Activated T-cell treated with anti-CD3 and anti-CD28 coated beads, Interleukin-2, amount 50 U/mL, for 4 hours (primary cell): ENCODE data around the gene MRPL20. TPM values are rescaled to one million over a fixed set of nuclear protein-coding genes. Genes with fewer than 3 reads are reported as not detected.

Experiments used
- ATAC-seq, 2 donors: fragments of 200-7000 bp; cut with Tn5 transposase; one replicate each; pipeline ENCODE4 v1.10.0; 2021
- DNase-seq: peaks from one replicate; pipeline ENCODE4 v3.0.0-alpha.2; 2020
- H3K27me3 Mint-ChIP-seq: one replicate; pipeline ENCODE4 v1.8.0; 2021; ENCODE audit warnings: low read depth, mixed read lengths
- H3K36me3 Mint-ChIP-seq: one replicate; pipeline ENCODE4 v1.8.0; 2022; ENCODE audit warnings: mixed read lengths; ENCODE audit not compliant: insufficient read depth
- H3K4me1 Mint-ChIP-seq: one replicate; pipeline ENCODE4 v1.8.0; 2021; ENCODE audit warnings: low read depth, mixed read lengths
- H3K4me3 Mint-ChIP-seq: one replicate; pipeline ENCODE4 v1.8.0; 2021; ENCODE audit warnings: mild to moderate bottlenecking, moderate library complexity, mixed read lengths
- H3K9me3 Mint-ChIP-seq: one replicate; pipeline ENCODE4 v1.8.0; 2021; ENCODE audit warnings: mixed read lengths
- total RNA-seq, 3 donors: library from RNA; stranded (reverse); gene quantifications; one replicate each; pipeline ENCODE4 v1.2.1, GENCODE V29; 2021

MRPL20 gene
- total RNA-seq, 3 donors from 2014 or later: 254 to 300 (median 271) TPM

DNA sequence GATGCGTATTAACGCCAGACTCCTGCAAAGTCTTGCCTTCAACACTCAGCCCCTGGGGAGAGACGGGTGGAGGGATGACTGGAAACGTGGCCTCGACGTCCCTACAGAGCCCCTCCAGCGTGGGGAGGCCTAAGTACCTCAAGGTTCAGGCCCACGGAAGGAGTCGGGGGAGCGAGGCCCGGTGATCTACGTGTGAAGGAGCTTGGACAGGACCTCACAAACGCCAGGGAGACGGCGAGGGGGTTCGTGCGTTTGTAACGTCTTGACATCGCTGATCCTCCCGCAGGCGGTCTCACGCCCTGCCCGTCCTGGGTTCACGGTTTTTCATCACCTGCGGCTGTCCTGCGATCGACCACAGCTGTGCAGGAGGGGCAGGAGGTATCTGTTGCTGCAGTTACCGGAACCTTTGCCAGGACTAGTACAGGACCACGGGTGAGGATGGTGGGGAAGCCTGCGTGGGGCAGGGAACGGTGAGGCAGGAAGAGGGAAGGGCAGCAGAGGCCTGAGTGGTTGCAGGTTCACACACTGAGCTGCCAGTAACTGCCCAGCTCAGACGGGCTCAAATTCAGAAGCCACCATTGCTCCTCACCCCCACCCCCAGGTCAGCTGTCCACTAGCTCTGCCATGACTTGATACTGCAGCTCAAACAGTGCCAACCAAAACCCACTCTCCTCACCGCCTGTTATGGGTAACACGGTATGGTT, 7.1 kb downstream of the MRPL20 start:
- peaks cover 50% of the 10 kb centered on the region for H3K4me1 Mint-ChIP-seq
- DNase-seq (no peak), ATAC-seq (peak in 1 of 2 donors; percentile 1)
- H3K36me3 Mint-ChIP-seq: peaks cover 40% of the 10 kb centered on the region
- peak overlapping the region; percentile 97 for H3K4me3 Mint-ChIP-seq
- no peaks in the 10 kb centered on the region for H3K27me3 Mint-ChIP-seq
- H3K9me3 Mint-ChIP-seq: no peaks in the 10 kb centered on the region

GRCh38 chr1:1399187-1399871, 7.8 kb downstream of the MRPL20 start, which contains the start of gene CCNL2:
Gene CCNL2 (minus strand): TSS chr1:1399335. CDS start chr1:1399306, 29 bp downstream.
- Mint-ChIP-seq H3K9me3 (no peaks in the 10 kb centered on the region), H3K36me3 (peaks cover 41% of the 10 kb centered on the region), H3K4me1 (peaks cover 51% of the 10 kb centered on the region), H3K27me3 (no peaks in the 10 kb centered on the region), H3K4me3 (peak within 1 kb of the TSS; percentile 97)
- ATAC-seq (peak; percentile 95), DNase-seq (peak; percentile 99)

- peaks cover 43% of the 10 kb centered on the region for H3K36me3 Mint-ChIP-seq
- DNase-seq: no peak
- peaks cover 48% of the 10 kb centered on the region for H3K4me1 Mint-ChIP-seq
- no peaks in the 10 kb centered on the region for H3K9me3 Mint-ChIP-seq
- ATAC-seq: peak; percentile 1 to 7
- no peaks in the 10 kb centered on the region for H3K27me3 Mint-ChIP-seq
- peak overlapping the region; percentile 97 for H3K4me3 Mint-ChIP-seq
Observed at GRCh38 chr1:1398677-1399186, 8.4 kb downstream of the MRPL20 start.

- peaks cover 42% of the 10 kb centered on the region for H3K4me1 Mint-ChIP-seq
- DNase-seq: no peak
Observed at GRCh38 chr1:1397839-1398523, 9.1 kb downstream of the MRPL20 start.

GRCh38 chr1:1395166-1395565, 11.9 kb downstream of the MRPL20 start:
- ATAC-seq: no peak
- H3K9me3 Mint-ChIP-seq: no peaks in the 10 kb centered on the region

More at GRCh38 chr1:1397839-1398523, 9.1 kb downstream of the MRPL20 start:
- Mint-ChIP-seq H3K36me3 (peaks cover 39% of the 10 kb centered on the region), H3K4me3 (peak overlapping the region; percentile 97), H3K27me3 (no peaks in the 10 kb centered on the region), H3K9me3 (no peaks in the 10 kb centered on the region)
- no peak for ATAC-seq

GRCh38 chr1:1394116-1394515, 13.0 kb downstream of the MRPL20 start:
- Mint-ChIP-seq H3K27me3 (no peaks in the 10 kb centered on the region), H3K4me1 (peaks cover 22% of the 10 kb centered on the region), H3K36me3 (peaks cover 44% of the 10 kb centered on the region), H3K9me3 (no peaks in the 10 kb centered on the region), H3K4me3 (no peak overlapping the region)
- ATAC-seq (no peak), DNase-seq (no peak)

More at GRCh38 chr1:1395166-1395565, 11.9 kb downstream of the MRPL20 start:
- H3K36me3 Mint-ChIP-seq: peaks cover 41% of the 10 kb centered on the region
- DNase-seq: no peak
- peaks cover 24% of the 10 kb centered on the region for H3K4me1 Mint-ChIP-seq
- H3K4me3 Mint-ChIP-seq: peak overlapping the region; percentile 16
- H3K27me3 Mint-ChIP-seq: no peaks in the 10 kb centered on the region

DNA sequence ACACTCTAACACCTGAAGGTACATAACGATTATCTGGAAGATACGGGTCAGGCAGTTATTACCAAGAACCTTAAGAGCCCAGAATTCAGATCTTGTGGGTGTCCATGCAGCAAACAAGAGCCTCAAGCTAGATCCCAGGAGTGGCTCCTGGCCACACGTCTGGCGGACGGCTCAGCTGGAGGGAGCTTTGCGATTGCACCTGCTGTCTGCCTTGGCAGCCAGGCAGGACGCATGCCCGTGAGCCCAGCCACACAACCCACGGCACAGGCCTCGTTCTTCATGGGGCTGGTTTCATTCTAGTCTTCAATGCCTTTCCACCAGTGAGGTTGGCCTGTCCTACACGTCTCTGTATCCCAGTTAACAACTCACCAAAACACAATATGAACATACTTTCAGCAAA, 13.7 kb downstream of the MRPL20 start:
- peaks cover 22% of the 10 kb centered on the region for H3K4me1 Mint-ChIP-seq
- DNase-seq: no peak
- no peaks in the 10 kb centered on the region for H3K9me3 Mint-ChIP-seq
- no peak for ATAC-seq
- no peak overlapping the region for H3K4me3 Mint-ChIP-seq
- peaks cover 44% of the 10 kb centered on the region for H3K36me3 Mint-ChIP-seq
- H3K27me3 Mint-ChIP-seq: no peaks in the 10 kb centered on the region

DNA sequence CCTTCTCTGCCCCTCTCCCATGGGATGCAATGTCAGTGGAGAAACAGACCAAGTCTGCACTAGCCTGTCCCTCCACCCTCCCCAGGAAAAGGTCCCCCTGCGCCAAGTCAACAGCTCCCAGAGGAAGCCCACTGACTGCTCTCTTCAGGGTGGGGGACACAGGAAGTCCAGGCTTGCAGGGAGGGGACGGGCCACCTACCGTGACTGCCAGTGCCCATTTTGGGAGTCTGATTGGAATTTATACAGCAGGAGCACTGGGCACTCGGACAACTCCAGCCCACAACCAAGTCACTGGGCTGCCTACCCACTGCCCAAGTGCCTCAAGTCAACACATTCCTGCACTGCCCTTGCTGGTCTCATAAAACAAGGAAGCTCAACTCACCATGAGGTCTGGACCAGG, 14.1 kb downstream of the MRPL20 start:
- H3K36me3 Mint-ChIP-seq: peaks cover 42% of the 10 kb centered on the region

GRCh38 chr1:1391225-1391624, 15.9 kb downstream of the MRPL20 start:
- no peak for ATAC-seq
- H3K9me3 Mint-ChIP-seq: no peaks in the 10 kb centered on the region
- H3K4me3 Mint-ChIP-seq: no peak overlapping the region
- peaks cover 50% of the 10 kb centered on the region for H3K36me3 Mint-ChIP-seq
- H3K4me1 Mint-ChIP-seq: peaks cover 11% of the 10 kb centered on the region
- no peak for DNase-seq
- H3K27me3 Mint-ChIP-seq: no peaks in the 10 kb centered on the region

More for the DNA sequence above, 14.1 kb downstream of the MRPL20 start:
- Mint-ChIP-seq H3K9me3 (no peaks in the 10 kb centered on the region), H3K4me3 (no peak overlapping the region), H3K27me3 (no peaks in the 10 kb centered on the region), H3K4me1 (peaks cover 18% of the 10 kb centered on the region)
- no peak for ATAC-seq
- DNase-seq: no peak

DNA sequence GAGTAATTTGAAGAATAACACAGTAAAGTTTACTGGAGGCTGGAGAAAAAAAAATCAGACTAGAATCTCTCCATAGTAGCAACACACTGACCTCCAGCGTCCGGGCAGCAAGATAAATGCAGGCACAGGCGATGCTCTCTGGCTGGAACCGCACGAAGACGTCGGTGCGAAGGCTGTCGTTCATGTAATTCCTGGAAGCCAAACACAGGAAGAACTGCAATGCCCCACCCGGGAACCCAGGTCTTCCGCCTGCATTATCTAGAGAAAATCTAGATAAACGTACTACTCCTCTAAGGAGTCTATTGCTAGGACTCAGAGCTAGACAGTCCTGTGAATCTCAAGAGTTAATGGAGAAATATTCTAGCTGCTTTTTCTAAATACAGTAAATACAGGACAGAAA, 16.4 kb downstream of the MRPL20 start:
- Mint-ChIP-seq H3K27me3 (no peaks in the 10 kb centered on the region), H3K9me3 (no peaks in the 10 kb centered on the region), H3K4me3 (no peak overlapping the region), H3K4me1 (peaks cover 9% of the 10 kb centered on the region), H3K36me3 (peaks cover 53% of the 10 kb centered on the region)
- DNase-seq (no peak), ATAC-seq (no peak)

GRCh38 chr1:1388078-1388472, 19.0 kb downstream of the MRPL20 start:
- peaks cover 2% of the 10 kb centered on the region for H3K4me1 Mint-ChIP-seq
- ATAC-seq: no peak
- H3K36me3 Mint-ChIP-seq: peaks cover 34% of the 10 kb centered on the region
- H3K4me3 Mint-ChIP-seq: no peak overlapping the region
- DNase-seq: no peak
- no peaks in the 10 kb centered on the region for H3K9me3 Mint-ChIP-seq
- H3K27me3 Mint-ChIP-seq: no peaks in the 10 kb centered on the region

GRCh38 chr1:1387098-1388077, 19.7 kb downstream of the MRPL20 start:
- DNase-seq (no peak), ATAC-seq (no peak)
- H3K27me3 Mint-ChIP-seq: no peaks in the 10 kb centered on the region
- peaks cover 1% of the 10 kb centered on the region for H3K4me1 Mint-ChIP-seq
- no peaks in the 10 kb centered on the region for H3K9me3 Mint-ChIP-seq
- peaks cover 33% of the 10 kb centered on the region for H3K36me3 Mint-ChIP-seq
- no peak overlapping the region for H3K4me3 Mint-ChIP-seq

GRCh38 chr1:1385931-1386330, 21.2 kb downstream of the MRPL20 start:
- no peaks in the 10 kb centered on the region for H3K27me3 Mint-ChIP-seq
- ATAC-seq (no peak), DNase-seq (no peak)
- no peaks in the 10 kb centered on the region for H3K4me1 Mint-ChIP-seq
- H3K9me3 Mint-ChIP-seq: no peaks in the 10 kb centered on the region
- no peak overlapping the region for H3K4me3 Mint-ChIP-seq
- H3K36me3 Mint-ChIP-seq: peaks cover 26% of the 10 kb centered on the region
